ENCODE data around the gene UFD1. TPM values are rescaled to one million over a fixed set of nuclear protein-coding genes. Genes with fewer than 3 reads are reported as not detected.

Gene UFD1
- total and polyA plus RNA-seq, 9 of the 15 experiments (the other 6 are each of a cell fraction or from before 2014, with no cell fraction given), result 238 to 645 (median 363) TPM

GRCh38 chr22:19479355-19480172, 571 bp upstream of the UFD1 start, which contains the start of gene CDC45 (continued):
- TF ChIP-seq ZNF518B (CRISPR knock-in tag; IDR thresholded peaks at IDR 0.05) (no peak), POLR3A (IDR thresholded peaks at IDR 0.05; ENCODE audit: borderline replicate concordance, extremely low read depth, insufficient read depth, insufficient read length) (no peak), ETV1 (tag; conservative IDR thresholded peaks at IDR 0.05; ENCODE audit: low read depth) (no peak), ZBTB33 (CRISPR knock-in tag; IDR thresholded peaks at IDR 0.05) (no peak), SIX5 (IDR thresholded peaks at IDR 0.05; ENCODE audit: borderline replicate concordance in 1 of 2, insufficient read depth in 1 of 2, low read depth in 1 of 2, low read length in 2 of 2) (no peak), BDP1 (IDR thresholded peaks at IDR 0.05; ENCODE audit: insufficient read depth, insufficient read length) (no peak), ZNF695 (CRISPR knock-in tag; IDR thresholded peaks at IDR 0.05) (peak; percentile 91), GTF3C2 (IDR thresholded peaks at IDR 0.05; ENCODE audit: borderline replicate concordance, extremely low read depth, insufficient read length) (no peak), MBD2 (IDR thresholded peaks at IDR 0.05; ENCODE audit: borderline replicate concordance, low read depth) (no peak), KDM1A (IDR thresholded peaks at IDR 0.05) (no peak), PBX2 (CRISPR knock-in tag; IDR thresholded peaks at IDR 0.05; ENCODE audit: low read depth) (no peak), PBX2 (tag; conservative IDR thresholded peaks at IDR 0.05; ENCODE audit: low read depth) (peak; percentile 85), MTA1 (IDR thresholded peaks at IDR 0.05; ENCODE audit: borderline replicate concordance) (no peak), KDM4B (IDR thresholded peaks at IDR 0.05; ENCODE audit: borderline replicate concordance in 2 of 2, low read depth in 1 of 2) (no peak)
